Gastroesophageal sphincter (tissue), 3 donors: Measurements from ENCODE around the gene SLC7A14.

ENCODE experiments used
- EP300 ChIP-seq: sonication (generic); formaldehyde crosslinking; IDR thresholded peaks from one replicate; pipeline ENCODE4 v1.6.1; 2017; ENCODE audit warnings: antibody characterized with exemption, mild to moderate bottlenecking
- POLR2A ChIP-seq, 2 donors: fragments of 450-650 bp; IDR thresholded peaks; one replicate each; pipeline ENCODE4 v1.6.1; 2017; ENCODE audit warnings: antibody characterized with exemption in 2 of 2, mild to moderate bottlenecking in 2 of 2, moderate library complexity in 1 of 2
- POLR2AphosphoS5 ChIP-seq: sonication (generic); formaldehyde crosslinking; IDR thresholded peaks from one replicate; pipeline ENCODE4 v1.6.1; 2017; ENCODE audit warnings: antibody characterized with exemption
- TF ChIP-seq, protein P1 (sequence below), 4 experiments: fragments of 200-600 bp in 2 of 4; fragments of 450-650 bp in 2 of 4; sonication (generic) in 1 of 4; IDR thresholded peaks; one replicate each; pipeline ENCODE4 v1.5.1; 2017 to 2019; ENCODE audit warnings: antibody characterized with exemption in 4 of 4, mild to moderate bottlenecking in 2 of 4, moderate library complexity in 2 of 4

DNA sequence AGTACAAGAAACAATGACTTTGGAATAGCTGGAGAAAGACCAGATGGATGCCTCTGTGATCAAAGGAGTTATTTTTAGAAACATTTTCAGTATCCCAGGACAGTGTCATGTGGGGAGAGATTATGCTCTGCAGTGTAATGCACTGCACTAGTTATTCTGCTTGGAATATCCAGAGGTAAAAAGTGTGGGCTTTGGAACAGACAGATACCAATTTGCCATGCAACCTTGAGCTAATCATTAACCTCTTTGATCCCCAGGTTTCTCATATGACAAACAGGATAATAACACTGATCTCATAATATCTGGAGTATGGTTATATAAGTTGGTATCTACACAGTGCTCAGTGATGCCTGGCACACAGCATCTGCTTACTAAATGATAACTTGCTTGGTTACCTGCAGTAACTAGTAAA is 12.2 kb upstream of the SLC7A14 start:
- TF ChIP-seq, protein P1, sequence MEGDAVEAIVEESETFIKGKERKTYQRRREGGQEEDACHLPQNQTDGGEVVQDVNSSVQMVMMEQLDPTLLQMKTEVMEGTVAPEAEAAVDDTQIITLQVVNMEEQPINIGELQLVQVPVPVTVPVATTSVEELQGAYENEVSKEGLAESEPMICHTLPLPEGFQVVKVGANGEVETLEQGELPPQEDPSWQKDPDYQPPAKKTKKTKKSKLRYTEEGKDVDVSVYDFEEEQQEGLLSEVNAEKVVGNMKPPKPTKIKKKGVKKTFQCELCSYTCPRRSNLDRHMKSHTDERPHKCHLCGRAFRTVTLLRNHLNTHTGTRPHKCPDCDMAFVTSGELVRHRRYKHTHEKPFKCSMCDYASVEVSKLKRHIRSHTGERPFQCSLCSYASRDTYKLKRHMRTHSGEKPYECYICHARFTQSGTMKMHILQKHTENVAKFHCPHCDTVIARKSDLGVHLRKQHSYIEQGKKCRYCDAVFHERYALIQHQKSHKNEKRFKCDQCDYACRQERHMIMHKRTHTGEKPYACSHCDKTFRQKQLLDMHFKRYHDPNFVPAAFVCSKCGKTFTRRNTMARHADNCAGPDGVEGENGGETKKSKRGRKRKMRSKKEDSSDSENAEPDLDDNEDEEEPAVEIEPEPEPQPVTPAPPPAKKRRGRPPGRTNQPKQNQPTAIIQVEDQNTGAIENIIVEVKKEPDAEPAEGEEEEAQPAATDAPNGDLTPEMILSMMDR (IDR thresholded peaks at IDR 0.05), result no peak
- TF ChIP-seq EP300 (no peak), POLR2A (IDR thresholded peaks at IDR 0.05) (no peak), POLR2AphosphoS5 (no peak)
